ENCODE results near the gene PPP2R2C.

Gene PPP2R2C

DNA sequence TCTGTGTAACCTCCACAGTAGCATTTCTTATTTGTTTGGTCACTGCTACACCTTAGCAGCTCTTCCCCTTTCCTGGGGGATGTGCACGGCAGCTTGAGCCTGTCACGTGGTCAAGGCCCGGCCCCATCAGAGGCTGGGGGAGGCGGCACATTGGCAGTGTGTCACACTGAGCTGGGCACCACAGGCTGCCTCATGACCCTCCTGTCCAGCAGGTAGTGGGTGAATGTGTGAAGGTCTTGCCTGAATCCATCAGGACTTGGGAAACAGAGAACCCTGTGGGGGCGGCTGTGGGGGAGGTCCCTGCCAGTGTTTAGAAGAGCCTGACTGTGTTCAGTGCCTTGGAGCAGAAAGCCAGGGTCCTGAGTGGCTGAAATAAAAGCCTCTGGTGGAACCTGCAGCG is 169.5 kb downstream of the PPP2R2C start:
- no peak for DNase-seq (ENCODE audit: low read depth)
- TF ChIP-seq, protein P1, sequence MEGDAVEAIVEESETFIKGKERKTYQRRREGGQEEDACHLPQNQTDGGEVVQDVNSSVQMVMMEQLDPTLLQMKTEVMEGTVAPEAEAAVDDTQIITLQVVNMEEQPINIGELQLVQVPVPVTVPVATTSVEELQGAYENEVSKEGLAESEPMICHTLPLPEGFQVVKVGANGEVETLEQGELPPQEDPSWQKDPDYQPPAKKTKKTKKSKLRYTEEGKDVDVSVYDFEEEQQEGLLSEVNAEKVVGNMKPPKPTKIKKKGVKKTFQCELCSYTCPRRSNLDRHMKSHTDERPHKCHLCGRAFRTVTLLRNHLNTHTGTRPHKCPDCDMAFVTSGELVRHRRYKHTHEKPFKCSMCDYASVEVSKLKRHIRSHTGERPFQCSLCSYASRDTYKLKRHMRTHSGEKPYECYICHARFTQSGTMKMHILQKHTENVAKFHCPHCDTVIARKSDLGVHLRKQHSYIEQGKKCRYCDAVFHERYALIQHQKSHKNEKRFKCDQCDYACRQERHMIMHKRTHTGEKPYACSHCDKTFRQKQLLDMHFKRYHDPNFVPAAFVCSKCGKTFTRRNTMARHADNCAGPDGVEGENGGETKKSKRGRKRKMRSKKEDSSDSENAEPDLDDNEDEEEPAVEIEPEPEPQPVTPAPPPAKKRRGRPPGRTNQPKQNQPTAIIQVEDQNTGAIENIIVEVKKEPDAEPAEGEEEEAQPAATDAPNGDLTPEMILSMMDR (conservative IDR thresholded peaks at IDR 0.05; ENCODE audit: low read depth, low read length) = no peak

DNA sequence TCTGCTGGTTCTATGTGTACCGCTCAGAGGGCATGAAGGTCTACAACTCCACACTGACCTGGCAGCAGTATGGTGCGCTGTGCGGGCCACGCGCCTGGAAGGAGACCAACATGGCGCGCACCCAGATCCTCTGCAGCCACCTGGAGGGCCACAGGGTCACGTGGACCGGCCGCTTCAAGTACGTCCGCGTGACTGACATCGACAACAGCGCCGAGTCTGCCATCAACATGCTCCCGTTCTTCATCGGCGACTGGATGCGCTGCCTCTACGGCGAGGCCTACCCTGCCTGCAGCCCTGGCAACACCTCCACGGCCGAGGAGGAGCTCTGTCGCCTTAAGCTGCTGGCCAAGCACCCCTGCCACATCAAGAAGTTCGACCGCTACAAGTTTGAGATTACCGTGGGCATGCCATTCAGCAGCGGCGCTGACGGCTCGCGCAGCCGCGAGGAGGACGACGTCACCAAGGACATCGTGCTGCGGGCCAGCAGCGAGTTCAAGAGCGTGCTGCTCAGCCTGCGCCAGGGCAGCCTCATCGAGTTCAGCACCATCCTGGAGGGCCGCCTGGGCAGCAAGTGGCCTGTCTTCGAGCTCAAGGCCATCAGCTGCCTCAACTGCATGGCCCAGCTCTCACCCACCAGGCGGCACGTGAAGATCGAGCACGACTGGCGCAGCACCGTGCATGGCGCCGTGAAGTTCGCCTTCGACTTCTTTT is 170.5 kb downstream of the PPP2R2C start:
- no peak overlapping the region for H3K4me3 ChIP-seq (ENCODE audit: low read depth, low read length)
- TF ChIP-seq, protein P1 (conservative IDR thresholded peaks at IDR 0.05; ENCODE audit: low read depth, low read length) = no peak
- no peak for DNase-seq (ENCODE audit: low read depth)

More for the DNA sequence above, 169.5 kb downstream of the PPP2R2C start:
- no peak overlapping the region for H3K4me3 ChIP-seq (ENCODE audit: low read depth, low read length)

DNA sequence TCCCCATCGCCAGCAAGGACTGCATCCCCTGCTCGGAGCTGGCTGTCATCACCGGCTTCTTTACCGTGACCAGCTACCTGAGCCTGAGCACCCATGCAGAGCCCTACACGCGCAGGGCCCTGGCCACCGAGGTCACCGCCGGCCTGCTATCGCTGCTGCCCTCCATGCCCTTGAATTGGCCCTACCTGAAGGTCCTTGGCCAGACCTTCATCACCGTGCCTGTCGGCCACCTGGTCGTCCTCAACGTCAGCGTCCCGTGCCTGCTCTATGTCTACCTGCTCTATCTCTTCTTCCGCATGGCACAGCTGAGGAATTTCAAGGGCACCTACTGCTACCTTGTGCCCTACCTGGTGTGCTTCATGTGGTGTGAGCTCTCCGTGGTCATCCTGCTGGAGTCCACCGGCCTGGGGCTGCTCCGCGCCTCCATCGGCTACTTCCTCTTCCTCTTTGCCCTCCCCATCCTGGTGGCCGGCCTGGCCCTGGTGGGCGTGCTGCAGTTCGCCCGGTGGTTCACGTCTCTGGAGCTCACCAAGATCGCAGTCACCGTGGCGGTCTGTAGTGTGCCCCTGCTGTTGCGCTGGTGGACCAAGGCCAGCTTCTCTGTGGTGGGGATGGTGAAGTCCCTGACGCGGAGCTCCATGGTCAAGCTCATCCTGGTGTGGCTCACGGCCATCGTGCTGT is 171.2 kb downstream of the PPP2R2C start:
- TF ChIP-seq, protein P1 (conservative IDR thresholded peaks at IDR 0.05; ENCODE audit: low read depth, low read length) = no peak
- DNase-seq (ENCODE audit: low read depth) = no peak
- no peak overlapping the region for H3K4me3 ChIP-seq (ENCODE audit: low read depth, low read length)

DNA sequence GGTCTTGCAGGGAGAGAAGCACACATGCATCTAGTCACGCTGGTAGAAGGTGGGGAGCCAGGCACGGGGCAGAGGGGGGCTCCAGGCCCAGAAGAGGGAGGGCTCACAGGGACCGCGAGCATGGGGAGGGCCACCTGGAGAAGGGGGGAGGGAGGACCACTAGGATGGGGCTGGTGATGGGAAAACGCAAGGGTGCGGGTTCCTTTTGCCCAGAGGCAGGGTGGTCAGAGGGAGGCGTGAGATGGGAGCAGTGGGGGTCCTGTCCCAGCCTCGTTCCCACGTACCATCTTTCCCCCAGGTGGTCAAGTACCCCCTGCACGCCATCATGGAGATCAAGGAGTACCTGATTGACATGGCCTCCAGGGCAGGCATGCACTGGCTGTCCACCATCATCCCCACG is 172.1 kb downstream of the PPP2R2C start:
- DNase-seq (ENCODE audit: low read depth) = no peak
- no peak overlapping the region for H3K4me3 ChIP-seq (ENCODE audit: low read depth, low read length)
- TF ChIP-seq, protein P1 (conservative IDR thresholded peaks at IDR 0.05; ENCODE audit: low read depth, low read length) = no peak

DNA sequence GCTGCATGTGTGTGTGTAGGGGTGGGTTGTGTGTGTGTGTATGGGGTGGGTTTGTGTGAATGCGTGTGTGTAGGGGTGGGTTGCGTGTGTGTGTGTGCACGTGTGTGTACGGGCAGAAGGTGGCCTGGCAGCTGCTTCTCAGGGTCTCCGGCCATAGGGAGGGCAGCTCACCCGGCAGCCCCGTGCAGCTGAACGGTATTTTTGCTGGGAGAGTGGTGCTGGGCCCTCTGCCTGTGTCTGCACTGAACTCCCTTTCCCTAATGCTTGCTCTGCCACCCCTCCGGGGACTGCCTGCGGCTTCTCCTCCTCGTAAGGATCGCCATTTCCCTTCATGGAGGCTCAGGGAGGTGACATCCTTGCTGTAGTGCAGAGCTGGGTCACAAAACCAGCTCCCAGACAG is 172.5 kb downstream of the PPP2R2C start:
- no peak for DNase-seq (ENCODE audit: low read depth)
- no peak overlapping the region for H3K4me3 ChIP-seq (ENCODE audit: low read depth, low read length)
- TF ChIP-seq, protein P1 (conservative IDR thresholded peaks at IDR 0.05; ENCODE audit: low read depth, low read length) = no peak

DNA sequence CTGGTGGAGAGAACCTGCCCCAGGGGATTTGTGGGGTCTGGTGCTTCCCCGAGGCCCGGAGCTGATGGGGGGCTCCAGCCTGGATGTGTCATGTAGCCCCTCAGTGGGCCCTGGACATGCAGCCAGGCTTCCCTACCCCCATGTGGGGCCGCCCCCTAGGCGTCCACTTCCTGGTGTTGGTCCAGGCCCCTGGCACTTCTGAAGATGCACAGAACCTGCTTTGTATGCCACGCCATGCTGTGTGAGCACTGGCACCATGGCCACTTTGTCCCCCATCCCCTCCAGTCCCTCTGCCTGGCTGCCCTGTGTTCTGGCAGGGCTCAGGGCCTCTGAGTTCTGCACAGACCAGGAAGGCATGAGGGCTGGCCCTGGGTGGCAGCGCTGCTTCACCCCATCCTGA is 173.6 kb downstream of the PPP2R2C start:
- H3K4me3 ChIP-seq (ENCODE audit: low read depth, low read length) = no peak overlapping the region
- DNase-seq (ENCODE audit: low read depth) = no peak
- TF ChIP-seq, protein P1 (conservative IDR thresholded peaks at IDR 0.05; ENCODE audit: low read depth, low read length) = no peak

DNA sequence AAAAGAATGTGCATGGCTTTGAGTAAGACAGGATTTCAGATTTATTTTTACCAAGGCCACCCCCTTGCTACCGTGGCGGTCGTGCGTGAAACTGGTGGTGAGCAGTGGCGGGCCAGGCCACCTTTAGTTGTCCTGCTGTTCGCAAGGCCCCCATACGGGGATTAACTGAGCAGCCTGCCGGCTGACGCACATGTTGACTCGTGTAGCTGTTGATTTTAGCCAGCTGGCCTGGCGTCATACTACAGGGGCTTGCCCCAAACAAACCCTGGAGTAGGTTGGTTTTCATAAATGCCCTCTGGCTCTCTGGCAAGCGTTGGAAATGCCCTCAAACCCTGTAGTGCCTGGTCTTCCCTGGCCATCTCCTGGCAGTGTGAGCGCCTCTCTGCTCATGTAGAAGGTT is 174.4 kb downstream of the PPP2R2C start:
- DNase-seq (ENCODE audit: low read depth) = no peak
- TF ChIP-seq, protein P1 (conservative IDR thresholded peaks at IDR 0.05; ENCODE audit: low read depth, low read length) = no peak
- H3K4me3 ChIP-seq (ENCODE audit: low read depth, low read length) = no peak overlapping the region
